ENCODE measurements around the gene FRMPD4.

FRMPD4 gene

GRCh38 chrX:12374286-12374685 lies 236.0 kb downstream of the FRMPD4 start:
- no peak for DNase-seq

DNA sequence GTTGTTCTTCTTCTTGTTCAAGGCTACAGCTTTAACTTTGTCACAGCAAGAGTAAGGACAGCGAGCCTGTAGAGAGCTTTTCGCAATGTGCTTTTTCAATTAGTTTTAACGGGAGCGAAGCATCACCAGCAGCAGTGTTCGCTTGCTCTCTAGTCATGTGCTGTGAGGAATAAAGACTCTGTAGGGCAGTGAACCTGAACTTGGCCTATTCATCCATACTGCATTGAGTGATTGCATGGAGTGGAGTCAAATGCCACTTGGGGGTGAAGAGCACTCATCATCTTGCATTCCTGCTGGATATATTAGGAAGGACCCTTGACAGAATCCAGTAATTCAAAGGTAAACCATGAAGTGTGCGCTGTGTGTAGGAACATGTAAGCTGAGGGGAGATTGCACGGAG lies 240.0 kb downstream of the FRMPD4 start:
- DNase-seq = no peak

- DNase-seq = no peak
Observed at GRCh38 chrX:12378706-12379105, 240.4 kb downstream of the FRMPD4 start.

DNA sequence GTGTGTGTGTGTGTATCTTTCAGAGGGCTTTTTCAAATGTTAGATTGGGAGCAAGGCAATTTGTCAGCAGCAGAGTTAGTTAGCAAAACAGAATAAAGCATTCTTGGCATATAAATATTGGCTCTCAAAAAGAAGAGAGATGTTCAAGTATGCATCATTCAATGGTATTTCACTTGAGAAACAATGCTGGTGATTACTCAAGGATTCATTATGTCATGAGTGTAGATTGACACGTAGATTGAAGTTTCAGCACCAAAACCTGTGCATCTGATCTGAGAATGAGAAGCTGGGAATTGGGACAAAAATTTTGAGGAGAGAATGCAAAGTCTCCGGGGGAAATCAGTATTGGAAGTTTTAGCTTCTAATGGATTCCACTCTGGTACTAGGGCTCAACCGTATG lies 241.4 kb downstream of the FRMPD4 start:
- no peak for DNase-seq

DNA sequence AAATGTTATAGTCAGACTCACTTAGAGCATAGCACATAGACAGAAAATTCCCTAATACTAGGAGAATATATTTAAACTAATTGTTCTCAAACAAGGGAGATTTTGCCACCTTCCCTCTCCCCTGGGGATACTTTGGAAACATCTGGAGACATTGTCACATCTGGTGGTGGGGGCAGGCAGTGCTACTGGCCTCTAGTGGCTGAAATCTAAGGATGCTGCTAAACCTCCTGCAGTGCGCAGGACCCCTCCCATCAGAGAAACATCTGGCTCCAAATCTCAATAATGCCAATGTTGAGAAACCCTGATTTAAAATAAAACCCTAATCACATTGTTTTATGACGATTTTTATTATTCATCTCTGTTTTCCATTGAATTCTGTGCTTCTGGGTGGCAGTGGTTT lies 244.9 kb downstream of the FRMPD4 start:
- no peak for DNase-seq

- no peak for DNase-seq
Observed at GRCh38 chrX:12390301-12390700, 252.0 kb downstream of the FRMPD4 start.

DNA sequence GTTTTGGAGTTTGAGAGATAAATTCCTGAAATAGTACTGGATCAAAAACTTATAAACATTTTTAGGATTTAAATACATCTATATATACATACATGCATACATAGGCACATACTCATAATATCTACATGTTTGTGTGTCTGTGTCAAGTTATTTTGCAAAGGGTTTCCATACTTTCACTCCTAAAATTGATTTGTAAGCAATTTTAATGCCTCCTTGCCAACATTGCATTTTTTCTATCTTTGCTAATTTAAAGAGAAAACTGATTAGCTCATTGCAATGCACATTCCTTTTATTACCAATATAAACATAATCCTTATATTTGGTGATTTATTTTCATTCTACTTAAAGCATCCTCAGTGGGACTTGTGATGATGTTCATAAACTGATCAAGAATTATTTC lies 258.3 kb downstream of the FRMPD4 start:
- DNase-seq = no peak

- no peak for DNase-seq
Observed at GRCh38 chrX:12400218-12400617, 261.9 kb downstream of the FRMPD4 start.

- DNase-seq = no peak
Observed at GRCh38 chrX:12401252-12401651, 263.0 kb downstream of the FRMPD4 start.

GRCh38 chrX:12403474-12404082 lies 265.3 kb downstream of the FRMPD4 start:
- DNase-seq = no peak

DNA sequence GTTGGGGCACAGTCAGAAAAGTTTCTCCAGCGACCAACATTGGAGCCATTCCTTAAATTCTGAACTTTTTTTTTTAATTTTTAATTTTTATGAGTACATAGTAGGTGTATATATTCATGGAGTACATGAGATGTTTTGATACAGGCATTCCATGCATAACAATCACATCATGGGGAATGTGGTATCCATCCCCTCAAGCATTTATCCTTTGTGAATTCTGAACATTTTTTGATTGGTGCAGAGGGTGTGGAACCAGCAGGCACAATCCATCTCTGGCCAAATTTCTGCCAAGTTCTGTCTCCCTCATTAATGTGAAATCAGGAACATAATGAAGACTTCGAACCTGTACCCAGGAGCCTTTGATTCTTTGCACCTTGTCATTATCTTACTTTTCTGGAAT lies 267.0 kb downstream of the FRMPD4 start:
- no peak for DNase-seq

- DNase-seq = no peak
Observed at GRCh38 chrX:12410523-12410922, 272.2 kb downstream of the FRMPD4 start.

DNA sequence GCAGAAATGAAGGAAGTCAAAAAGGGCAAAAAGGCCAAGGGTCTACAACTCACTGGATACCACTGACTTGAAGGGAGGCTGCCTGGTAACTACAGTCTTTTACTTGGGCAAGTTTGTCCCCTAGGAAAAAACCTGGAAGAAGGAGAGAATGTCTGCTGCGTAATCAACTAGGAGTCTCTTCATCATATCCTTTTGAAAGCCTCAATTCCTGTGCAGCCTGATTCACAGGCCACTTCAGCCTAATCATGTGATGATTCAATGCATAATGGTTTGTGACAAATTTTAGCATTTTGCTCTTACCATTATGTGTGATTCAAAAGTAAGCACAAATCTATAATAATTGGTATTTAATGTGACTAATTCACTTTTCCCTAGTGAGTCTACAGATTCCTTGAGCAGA lies 273.6 kb downstream of the FRMPD4 start:
- no peak for DNase-seq

GRCh38 chrX:12412561-12412960 lies 274.3 kb downstream of the FRMPD4 start:
- no peak for DNase-seq

DNA sequence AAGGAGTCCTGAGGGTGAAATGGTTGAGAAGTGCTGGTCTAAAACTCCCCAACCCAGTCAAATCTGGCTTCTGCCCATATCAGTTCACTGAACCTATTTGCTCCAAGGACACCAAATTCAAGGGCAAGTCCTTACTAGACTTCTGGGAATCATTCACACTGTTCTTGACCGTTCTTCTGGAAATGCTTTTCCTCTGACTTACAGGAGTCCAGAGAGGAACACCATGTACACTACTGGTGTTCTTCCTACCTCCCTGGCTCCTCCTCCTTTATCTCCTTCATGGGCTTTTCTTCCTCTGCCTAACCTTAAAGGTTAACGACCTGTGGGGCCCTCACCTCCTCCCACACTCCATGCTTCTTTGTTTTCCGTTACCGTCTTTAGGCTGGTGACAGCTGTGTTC lies 281.3 kb downstream of the FRMPD4 start:
- no peak for DNase-seq

- no peak for DNase-seq
Observed at GRCh38 chrX:12421918-12422317, 283.6 kb downstream of the FRMPD4 start.

GRCh38 chrX:12423346-12423745 lies 285.1 kb downstream of the FRMPD4 start:
- DNase-seq = no peak

DNA sequence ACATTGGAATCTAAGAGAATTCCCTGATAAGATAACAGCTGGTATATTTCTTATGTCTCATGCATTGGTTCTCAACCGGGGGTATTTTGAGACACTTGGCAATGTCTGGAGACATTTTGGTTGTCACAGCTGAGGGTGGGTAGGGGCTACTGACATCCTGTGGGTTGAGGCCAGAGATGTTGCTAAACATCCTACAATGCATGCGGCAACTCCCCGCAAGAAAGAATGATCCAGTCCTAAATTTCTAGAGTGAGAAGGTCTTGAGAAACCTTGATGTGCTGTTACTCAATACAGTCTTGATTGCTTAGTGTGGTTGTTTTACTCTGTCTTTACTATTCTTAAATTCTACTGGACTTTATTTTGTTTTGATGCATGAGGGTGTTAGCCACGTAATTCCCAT lies 287.2 kb downstream of the FRMPD4 start:
- DNase-seq = no peak

DNA sequence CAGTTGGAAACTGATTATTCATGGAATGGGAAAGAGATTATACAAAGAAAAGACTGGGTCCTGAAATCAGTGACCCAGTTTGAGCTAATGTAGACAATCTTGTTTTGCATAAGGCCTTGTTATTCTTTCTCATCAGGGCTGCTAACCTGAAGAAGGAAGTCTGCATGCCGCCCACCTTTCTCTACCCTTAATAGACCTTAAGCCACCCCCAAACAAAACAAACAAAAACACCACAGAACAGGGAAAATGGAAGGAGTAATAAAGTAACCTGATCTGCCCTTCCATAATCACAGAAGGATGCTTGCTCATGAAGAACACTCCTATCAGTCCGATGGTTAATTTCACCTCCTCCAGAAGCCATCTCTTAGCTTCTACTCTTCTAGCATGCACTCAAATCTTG lies 288.1 kb downstream of the FRMPD4 start:
- DNase-seq = no peak

- DNase-seq = no peak
Observed at GRCh38 chrX:12434493-12434892, 296.2 kb downstream of the FRMPD4 start.

DNA sequence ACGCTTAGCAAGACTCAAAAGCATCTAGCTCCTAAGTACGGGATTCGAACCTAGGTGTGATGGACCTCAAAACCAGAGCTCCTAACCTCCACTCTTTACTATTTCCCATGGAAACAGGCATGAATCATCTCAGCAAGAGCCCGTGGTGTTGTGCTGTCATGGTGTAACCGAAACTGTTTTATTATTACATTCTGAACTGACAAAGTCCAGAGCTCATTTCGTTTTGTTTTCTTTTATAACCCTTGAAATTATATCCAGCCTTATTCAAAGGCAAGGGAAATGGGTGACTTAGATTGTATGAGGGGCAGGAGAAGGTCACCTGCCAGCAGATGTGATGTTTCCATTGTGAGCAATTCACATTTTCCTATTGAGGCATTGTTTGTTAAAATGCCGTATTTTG lies 301.1 kb downstream of the FRMPD4 start:
- DNase-seq = no peak

DNA sequence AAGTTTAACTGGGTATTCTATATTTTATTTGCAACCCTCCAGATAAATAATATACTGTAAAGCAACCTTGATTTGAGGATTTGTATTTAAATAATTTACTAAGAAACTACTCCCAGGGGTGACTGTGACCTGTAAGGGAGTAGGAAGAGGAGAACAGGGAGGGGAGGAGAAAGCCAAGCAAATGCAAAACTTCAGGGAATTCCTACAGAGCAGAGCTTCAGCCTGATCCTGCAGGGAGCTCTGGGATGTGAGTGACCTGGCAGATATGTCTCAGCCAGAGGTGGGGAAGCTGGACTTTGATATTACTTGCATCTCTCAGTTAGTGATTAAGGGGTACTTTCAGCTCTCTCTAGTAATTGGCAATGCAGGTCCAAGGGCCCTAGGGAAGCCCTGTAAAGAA lies 302.0 kb downstream of the FRMPD4 start:
- no peak for DNase-seq

DNA sequence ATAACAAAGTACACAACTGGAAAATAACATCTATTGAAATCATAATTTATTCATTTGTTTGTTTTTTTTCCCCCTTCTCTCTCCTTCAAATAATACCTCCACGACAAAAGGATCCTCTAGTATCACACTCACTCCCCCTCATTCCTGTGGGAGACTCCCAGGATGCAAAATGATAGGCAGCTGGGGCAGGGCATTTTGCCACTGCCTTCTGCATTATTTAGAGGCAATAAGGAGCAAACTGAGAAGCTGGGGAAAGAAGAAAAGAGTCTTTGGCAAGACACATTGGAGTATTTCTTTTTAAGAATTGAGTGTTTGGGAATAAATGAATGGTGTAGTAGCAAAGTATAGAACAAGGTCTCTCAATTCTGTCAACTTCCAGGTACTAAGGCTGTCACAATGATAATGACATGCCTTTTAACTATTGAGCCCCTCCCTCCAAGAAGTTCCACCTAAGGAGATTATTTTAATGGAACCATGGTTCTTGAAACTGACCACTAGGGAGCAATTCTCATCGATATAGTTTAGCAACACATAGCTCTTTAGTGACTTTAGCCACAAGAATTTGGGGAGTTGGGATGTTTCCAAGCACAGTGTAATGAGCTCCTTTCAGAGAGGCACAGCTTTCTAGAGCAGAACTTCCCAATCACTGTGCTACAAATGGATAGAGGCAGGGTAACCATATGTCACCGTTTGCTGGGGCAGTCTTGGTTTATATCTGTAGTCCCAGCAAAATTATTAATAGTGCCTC lies 303.3 kb downstream of the FRMPD4 start:
- no peak for DNase-seq

- no peak for DNase-seq
Observed at GRCh38 chrX:12443534-12444098, 305.3 kb downstream of the FRMPD4 start.
